Ovary (tissue), 9 donors: ENCODE measurements around the gene LRRC23. TPM values are rescaled to one million over a fixed set of nuclear protein-coding genes. Genes with fewer than 3 reads are reported as not detected.

ENCODE experiments used
- DNase-seq, 5 donors: peaks; one replicate each; pipeline ENCODE4 v3.0.0-alpha.2; 2019 to 2020
- H3K27ac ChIP-seq, 2 donors: fragments of 200-600 bp; one replicate each; pipeline versions ENCODE4 v1.5.1 to v1.8.0; 2019 to 2022
- H3K27me3 ChIP-seq: fragments of 200-600 bp; one replicate; pipeline ENCODE4 v1.8.0; 2022
- H3K36me3 ChIP-seq: fragments of 200-600 bp; sonication (generic); one replicate; pipeline ENCODE4 v1.5.1; 2019
- H3K4me1 ChIP-seq: one replicate; pipeline ENCODE4 v1.8.1; 2013; ENCODE audit warnings: mild to moderate bottlenecking, moderate library complexity; ENCODE audit not compliant: insufficient read depth
- H3K4me3 ChIP-seq: fragments of 200-600 bp; sonication (generic); one replicate; pipeline ENCODE4 v1.5.1; 2017
- H3K9me3 ChIP-seq, 2 donors: fragments of 200-600 bp in 1 of 2; sonication (generic) in 1 of 2; one replicate each; pipeline versions ENCODE4 v1.5.1 to v1.8.1; 2013 to 2019; ENCODE audit warnings: mild to moderate bottlenecking in 1 of 2, moderate library complexity in 1 of 2
- EP300 ChIP-seq: sonication (generic); formaldehyde crosslinking; IDR thresholded peaks from one replicate; pipeline ENCODE4 v1.6.1; 2017; ENCODE audit warnings: antibody characterized with exemption
- POLR2A ChIP-seq: fragments of 450-650 bp; IDR thresholded peaks from one replicate; pipeline ENCODE4 v1.6.1; 2017; ENCODE audit warnings: antibody characterized with exemption, mild to moderate bottlenecking, moderate library complexity
- WGBS, 3 donors: extraction: QIAGEN DNeasy Blood & Tissue Kit in 1 of 3; methylation state at CpG; one replicate each; pipeline versions ENCODE4 v1.1.5 to v1.1.7; 2013 to 2017; 5-methylcytosine and 5-hydroxymethylcytosine counted together
- intact Hi-C, 4 donors: fragments of 100-400 bp; cut with DNase I; formaldehyde crosslinking; loops; one replicate each; pipeline versions ENCODE4 v1.11.0 to v1.15.1; 2022 to 2023
- polyA plus RNA-seq, 2 donors: library from polyadenylated mRNA; stranded (reverse); fragments of 200-250 nt in 1 of 2; fragments of 350-450 nt in 1 of 2; fragmentation: Illumina TruSeq in 1 of 2; extraction: RNeasy Lipid Tissue Mini Kit (QIAGEN cat#74804) in 1 of 2; gene quantifications; one replicate each; pipeline ENCODE4 v1.2.3, GENCODE V29; 2013 to 2014
- total RNA-seq, 7 donors: library from RNA; depleted of rRNA in 2 of 7; stranded (reverse); fragments of >200 nt in 2 of 7; fragmentation: NEBNext Ultra II Directional in 3 of 7; extraction: Animal tissue kit (Norgen Biotek cat#: 25700) in 3 of 7; gene quantifications; one replicate each; pipeline versions ENCODE4 v1.1.0 to v1.2.4, GENCODE V29; 2016 to 2023
- TF ChIP-seq, protein P1 (sequence below), 3 donors: fragments of 450-650 bp in 2 of 3; fragments of 200-600 bp in 1 of 3; IDR thresholded peaks; one replicate each; pipeline versions ENCODE4 v1.5.1 to v1.8.0; 2016 to 2022; ENCODE audit warnings: antibody characterized with exemption in 3 of 3, mild to moderate bottlenecking in 1 of 3
- donor health status: DM: no; HTN: no; CAD: no; lungs with moderate emphysema.
- donor health status: DM: no; HTN: no; CAD: no.
- donor health status: Bipolar disorder and iron deficiency.
- donor health status: DM: yes; HTN: yes; CAD: no.
- donor health status: DM: no; HTN: no; CAD: no.
- donor health status: DM: yes; HTN: yes; CAD: no.

The LRRC23 gene
- total and polyA plus RNA-seq, 9 donors, result 11.2 to 67.6 (median 16.5) TPM

DNA sequence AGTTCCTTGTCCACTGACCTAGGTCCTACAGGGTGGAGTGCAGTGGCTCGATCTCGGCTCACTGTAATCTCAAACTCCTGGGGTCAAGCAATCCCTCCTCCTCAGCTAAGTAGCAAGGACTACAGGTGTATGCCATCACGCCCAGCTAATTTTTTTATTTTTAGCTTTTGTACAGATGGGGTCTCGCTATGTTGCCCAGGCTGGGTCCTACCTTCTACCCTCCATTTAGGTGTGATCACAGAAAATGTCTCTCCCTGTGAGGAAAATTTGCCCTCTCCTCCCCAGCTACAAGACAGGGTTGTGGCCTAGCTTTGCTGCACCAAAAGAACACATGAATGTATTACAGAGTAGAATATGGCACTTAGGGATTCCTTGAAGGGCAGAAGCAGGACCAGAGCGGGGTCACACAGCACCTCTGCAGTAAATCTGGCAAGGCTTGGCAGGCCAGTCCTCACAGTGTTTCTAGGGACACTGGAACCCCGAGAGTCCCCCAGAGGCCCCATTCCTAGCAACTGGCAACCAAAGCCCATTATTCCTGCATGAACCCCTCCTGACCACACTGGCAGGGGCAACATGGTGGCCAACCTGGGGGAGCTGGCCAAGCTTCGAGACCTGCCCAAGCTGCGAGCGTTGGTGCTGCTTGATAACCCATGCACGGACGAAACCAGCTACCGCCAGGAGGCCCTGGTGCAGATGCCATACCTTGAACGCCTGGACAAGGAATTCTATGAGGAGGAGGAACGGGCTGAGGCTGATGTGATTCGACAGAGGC, 7.7 kb downstream of the LRRC23 start:
- no peak overlapping the region for H3K4me3 ChIP-seq
- intact Hi-C loops, result no loop called here

DNA sequence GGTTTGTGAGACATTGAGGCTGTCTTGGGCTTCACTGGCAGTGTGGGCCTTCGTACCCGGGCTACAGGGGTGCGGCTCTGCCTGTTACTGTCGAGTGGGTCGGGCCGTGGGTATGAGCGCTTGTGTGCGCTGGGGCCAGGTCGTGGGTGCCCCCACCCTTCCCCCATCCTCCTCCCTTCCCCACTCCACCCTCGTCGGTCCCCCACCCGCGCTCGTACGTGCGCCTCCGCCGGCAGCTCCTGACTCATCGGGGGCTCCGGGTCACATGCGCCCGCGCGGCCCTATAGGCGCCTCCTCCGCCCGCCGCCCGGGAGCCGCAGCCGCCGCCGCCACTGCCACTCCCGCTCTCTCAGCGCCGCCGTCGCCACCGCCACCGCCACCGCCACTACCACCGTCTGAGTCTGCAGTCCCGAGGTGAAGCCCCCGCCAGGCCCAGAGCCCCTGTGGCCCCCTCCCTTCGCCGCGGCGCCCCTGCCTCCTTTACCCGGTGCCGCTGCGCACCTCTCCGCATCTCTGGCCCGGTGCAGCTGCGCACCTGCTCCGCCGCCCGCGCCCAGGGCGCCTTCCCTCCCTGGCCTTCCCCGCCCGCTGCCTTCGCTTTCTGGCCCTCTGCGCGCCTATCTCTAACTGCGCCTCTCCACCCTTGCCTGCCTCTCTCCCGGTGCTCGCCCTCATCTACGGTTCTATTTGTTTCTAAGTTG, 9.8 kb downstream of the LRRC23 start, which contains the start of gene ENO2:
Gene ENO2, plus strand, starts transcription at position 335 of the 701 bp plus-strand sequence. CDS start 1,253 bp downstream, outside the sequence.
- Histone ChIP-seq H3K9me3 (no peaks in the 10 kb centered on the region), H3K36me3 (no peaks in the 10 kb centered on the region), H3K27ac (peak within 1 kb of the TSS in 1 of 2 donors; percentile 26), H3K4me1 (peaks cover 4% of the 10 kb centered on the region), H3K27me3 (no peaks in the 10 kb centered on the region), H3K4me3 (peak within 1 kb of the TSS; percentile 78)
- TF ChIP-seq POLR2A, result peak; percentile 39
- no peak for TF ChIP-seq EP300
- intact Hi-C loops, result no loop called here
- 0 to 1% (median 1%) methylated on average over 49 to 68 of the region's 68 CpGs for WGBS, 3 donors
- DNase-seq, result peak; percentile 73 to 84 (median 77)

More for the DNA sequence above, 7.7 kb downstream of the LRRC23 start:
- peaks cover 4% of the 10 kb centered on the region for H3K4me1 ChIP-seq
- no peak overlapping the region for H3K27ac ChIP-seq
- TF ChIP-seq EP300, result no peak
- TF ChIP-seq, protein P1, sequence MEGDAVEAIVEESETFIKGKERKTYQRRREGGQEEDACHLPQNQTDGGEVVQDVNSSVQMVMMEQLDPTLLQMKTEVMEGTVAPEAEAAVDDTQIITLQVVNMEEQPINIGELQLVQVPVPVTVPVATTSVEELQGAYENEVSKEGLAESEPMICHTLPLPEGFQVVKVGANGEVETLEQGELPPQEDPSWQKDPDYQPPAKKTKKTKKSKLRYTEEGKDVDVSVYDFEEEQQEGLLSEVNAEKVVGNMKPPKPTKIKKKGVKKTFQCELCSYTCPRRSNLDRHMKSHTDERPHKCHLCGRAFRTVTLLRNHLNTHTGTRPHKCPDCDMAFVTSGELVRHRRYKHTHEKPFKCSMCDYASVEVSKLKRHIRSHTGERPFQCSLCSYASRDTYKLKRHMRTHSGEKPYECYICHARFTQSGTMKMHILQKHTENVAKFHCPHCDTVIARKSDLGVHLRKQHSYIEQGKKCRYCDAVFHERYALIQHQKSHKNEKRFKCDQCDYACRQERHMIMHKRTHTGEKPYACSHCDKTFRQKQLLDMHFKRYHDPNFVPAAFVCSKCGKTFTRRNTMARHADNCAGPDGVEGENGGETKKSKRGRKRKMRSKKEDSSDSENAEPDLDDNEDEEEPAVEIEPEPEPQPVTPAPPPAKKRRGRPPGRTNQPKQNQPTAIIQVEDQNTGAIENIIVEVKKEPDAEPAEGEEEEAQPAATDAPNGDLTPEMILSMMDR (IDR thresholded peaks at IDR 0.05), result no peak
- no peak for TF ChIP-seq POLR2A
- no peaks in the 10 kb centered on the region for H3K27me3 ChIP-seq
- DNase-seq, result peak in 1 of 5 donors; percentile 34
- WGBS, 3 donors, result 58 to 77% (median 66%) methylated on average over 15 of the region's 15 CpGs
- no peaks in the 10 kb centered on the region for H3K36me3 ChIP-seq
- H3K9me3 ChIP-seq, result no peaks in the 10 kb centered on the region

DNA sequence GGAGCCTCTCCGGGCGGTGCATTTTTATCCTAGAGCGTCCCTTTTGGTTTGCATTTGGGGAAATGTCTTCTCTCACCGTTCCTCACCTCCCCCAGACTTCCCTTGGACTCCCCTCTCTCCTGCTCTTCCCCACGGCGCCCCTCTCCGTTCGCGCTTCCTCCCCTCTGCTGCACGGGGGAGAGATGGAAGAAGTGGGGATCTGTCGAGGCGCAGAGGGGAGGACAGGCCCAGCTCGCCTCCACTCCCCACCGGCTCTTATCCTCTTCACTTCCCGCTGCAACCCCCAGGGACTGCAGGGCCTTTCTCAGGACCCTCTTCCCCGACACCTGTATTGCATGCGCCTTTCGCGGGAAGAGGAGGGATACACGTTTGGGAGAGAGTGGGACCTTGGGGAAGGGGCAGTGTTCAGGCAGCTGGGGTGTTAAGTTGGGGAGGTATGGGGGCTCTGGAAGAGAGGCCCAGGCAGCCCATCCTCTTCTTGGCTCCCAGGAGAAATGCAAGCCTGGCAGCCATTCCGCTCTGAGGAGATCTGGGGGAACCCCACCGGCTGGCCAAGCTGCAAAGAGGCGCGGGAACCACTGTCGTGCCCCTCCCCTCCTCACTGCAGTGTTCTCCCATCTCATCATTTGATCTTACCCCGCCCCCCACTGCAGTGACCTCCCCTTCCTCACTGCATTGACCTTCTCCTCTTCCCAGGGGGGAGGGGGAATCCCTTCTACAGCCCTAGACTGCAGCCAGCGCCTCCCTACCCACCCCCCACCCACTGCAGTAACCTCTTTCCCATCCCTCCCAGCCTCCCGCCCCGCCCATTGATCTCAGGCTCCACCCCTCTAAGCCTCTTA, 10.5 kb downstream of the LRRC23 start:
- no peak for TF ChIP-seq POLR2A
- Histone ChIP-seq H3K36me3 (no peaks in the 10 kb centered on the region), H3K4me1 (peaks cover 4% of the 10 kb centered on the region), H3K4me3 (peak overlapping the region; percentile 78), H3K9me3 (no peaks in the 10 kb centered on the region), H3K27ac (no peak overlapping the region), H3K27me3 (no peaks in the 10 kb centered on the region)
- peak in 1 of 5 donors; percentile 36 for DNase-seq
- intact Hi-C loops, result no loop called here
- 13 to 17% (median 14%) methylated on average over 29 of the region's 29 CpGs for WGBS, 3 donors

DNA sequence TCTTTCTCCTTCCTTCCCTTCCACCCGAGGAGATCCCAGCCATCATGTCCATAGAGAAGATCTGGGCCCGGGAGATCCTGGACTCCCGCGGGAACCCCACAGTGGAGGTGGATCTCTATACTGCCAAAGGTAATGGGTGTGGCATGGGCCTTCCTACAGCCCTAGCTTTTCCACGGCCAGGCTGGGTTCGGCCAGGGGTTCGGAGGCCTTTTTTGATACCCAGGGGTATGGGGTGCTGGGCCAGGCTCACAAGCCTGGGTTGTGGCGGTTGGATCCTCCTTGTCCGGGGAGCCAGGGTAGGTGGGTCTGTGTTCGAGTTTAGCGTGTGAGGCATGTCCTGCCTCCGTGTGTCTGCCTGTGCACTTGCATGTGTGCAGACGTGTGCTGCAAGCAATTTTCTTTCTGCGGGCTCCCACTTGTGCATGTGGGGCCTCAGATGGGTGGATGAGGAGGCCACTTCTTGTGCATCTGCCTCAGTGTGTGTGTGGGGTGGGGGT, 11.2 kb downstream of the LRRC23 start:
- Histone ChIP-seq H3K4me1 (peaks cover 4% of the 10 kb centered on the region), H3K4me3 (no peak overlapping the region), H3K27ac (no peak overlapping the region), H3K9me3 (no peaks in the 10 kb centered on the region), H3K27me3 (no peaks in the 10 kb centered on the region), H3K36me3 (no peaks in the 10 kb centered on the region)
- intact Hi-C loops, result no loop called here
- no peak for TF ChIP-seq EP300
- no peak for TF ChIP-seq POLR2A
- TF ChIP-seq, protein P1 (IDR thresholded peaks at IDR 0.05), result no peak
- WGBS, 3 donors, result 76 to 78% (median 77%) methylated on average over 14 of the region's 14 CpGs
- peak in 1 of 5 donors; percentile 34 for DNase-seq
